Frontal cortex (tissue), 4 donors: ENCODE measurements around the gene UGT2A2. TPM values are rescaled to one million over a fixed set of nuclear protein-coding genes. Genes with fewer than 3 reads are reported as not detected.
"Not testable (repeated sequence)": the region's sequence is repeated elsewhere in the genome, so short reads cannot be mapped to it uniquely, and the experiment has no call there.

Source experiments
- DNase-seq, 2 donors: peaks; one replicate each; pipeline ENCODE4 v3.0.0; 2012; ENCODE audit warnings: low spot score in 2 of 2
- FAIRE-seq: peaks from 2 replicates; lab custom pipeline; 2012; peaks lifted over from hg19 to GRCh38; lab: Jason Lieb, UNC
- total RNA-seq: library from RNA; depleted of rRNA; stranded (reverse); fragments of >200 nt; gene quantifications from one replicate; pipeline ENCODE4 v1.2.3, GENCODE V29; 2014
- donor health status: control.
- donor health status: control.
- donor health status: control.

Gene UGT2A2
- total RNA-seq: not detected

GRCh38 chr4:69639542-69639941, at the start of gene UGT2A2:
Gene UGT2A2, minus strand, starts transcription at chr4:69639642. Its CDS starts 2 bp downstream, at chr4:69639640.
- DNase-seq (no peak), FAIRE-seq (no peak)

DNA sequence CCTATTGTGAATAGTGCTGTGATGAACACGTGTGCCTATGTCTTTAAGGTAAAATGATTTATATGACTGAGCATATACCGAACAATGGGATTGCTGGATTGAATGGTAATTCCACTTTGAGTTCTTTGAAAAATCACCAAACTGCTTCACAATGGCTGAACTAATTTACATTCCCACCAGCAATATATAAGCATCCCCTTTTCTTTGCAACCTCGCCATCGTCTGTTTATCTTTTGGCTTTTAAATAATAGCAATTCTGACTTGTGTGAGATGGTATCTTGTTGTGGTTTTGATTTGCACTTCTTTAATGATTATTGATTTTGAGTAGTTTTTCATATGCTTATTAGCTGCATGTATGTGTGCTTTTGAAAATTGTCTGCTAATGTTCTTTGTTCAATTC, 45.4 kb upstream of the UGT2A2 start:
- FAIRE-seq: no peak
- no peak for DNase-seq

- DNase-seq (no peak), FAIRE-seq (no peak)
Measured at GRCh38 chr4:69668680-69669079, 29.2 kb upstream of the UGT2A2 start.

GRCh38 chr4:69664009-69664408, 24.6 kb upstream of the UGT2A2 start:
- DNase-seq, FAIRE-seq: not testable (repeated sequence)

- not testable (repeated sequence) for DNase-seq, FAIRE-seq
Measured at GRCh38 chr4:69661130-69661803, 21.8 kb upstream of the UGT2A2 start.

GRCh38 chr4:69658133-69658532, 18.7 kb upstream of the UGT2A2 start:
- FAIRE-seq (no peak), DNase-seq (no peak)

DNA sequence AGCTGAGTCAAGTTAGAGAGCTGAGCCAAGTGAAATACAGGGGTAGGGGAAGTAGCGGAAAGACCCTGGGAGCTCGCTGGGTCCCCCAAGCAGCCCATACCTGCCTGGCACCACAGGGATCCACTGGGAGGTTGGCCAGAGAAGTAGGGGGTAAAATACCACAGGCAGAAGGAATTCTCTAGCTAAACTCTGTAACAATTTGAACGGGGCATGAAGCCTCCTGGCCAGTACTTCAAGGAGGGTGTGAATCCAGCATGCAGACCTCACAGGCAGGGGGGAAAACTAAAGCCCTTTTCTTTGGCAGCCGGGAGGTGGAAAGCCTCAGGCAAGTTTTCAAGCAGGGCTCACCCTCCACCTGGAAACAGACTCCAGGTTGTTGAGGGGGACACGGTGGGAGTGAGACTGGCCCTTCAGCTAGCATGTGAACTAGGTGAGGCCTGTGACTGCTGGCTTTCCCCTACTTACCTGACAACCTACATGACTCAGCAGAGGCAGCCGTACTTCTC, 17.3 kb upstream of the UGT2A2 start:
- DNase-seq: no peak

DNA sequence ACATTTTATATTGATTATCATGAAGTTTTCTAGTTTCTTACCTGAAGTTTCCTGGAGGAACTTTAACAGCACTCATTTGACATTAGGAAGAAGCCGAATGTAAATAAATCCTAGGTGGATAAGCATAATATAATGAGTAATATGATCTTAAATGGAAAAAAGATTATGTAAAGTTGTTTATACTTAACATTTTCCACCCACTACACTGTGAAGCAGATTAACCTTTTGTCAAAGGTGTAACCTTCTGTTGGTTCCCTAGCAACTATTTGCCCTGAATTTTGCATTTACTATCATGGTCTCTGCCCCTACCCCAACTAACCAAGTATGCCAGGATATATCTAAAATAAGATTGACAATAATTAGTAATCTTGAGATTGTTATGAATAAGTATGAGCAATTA, 13.7 kb upstream of the UGT2A2 start, which contains the start of gene UGT2A1:
UGT2A1 (minus strand) TSS at position 101 of the 400 bp plus-strand sequence. CDS start 5,603 bp downstream, outside the sequence.
- no peak for DNase-seq
- FAIRE-seq: no peak

More for the DNA sequence above, 17.3 kb upstream of the UGT2A2 start:
- FAIRE-seq: no peak

GRCh38 chr4:69650872-69651271, 11.4 kb upstream of the UGT2A2 start:
- DNase-seq: no peak
- FAIRE-seq: no peak

GRCh38 chr4:69649629-69650028, 10.2 kb upstream of the UGT2A2 start:
- FAIRE-seq (no peak), DNase-seq (no peak)

DNA sequence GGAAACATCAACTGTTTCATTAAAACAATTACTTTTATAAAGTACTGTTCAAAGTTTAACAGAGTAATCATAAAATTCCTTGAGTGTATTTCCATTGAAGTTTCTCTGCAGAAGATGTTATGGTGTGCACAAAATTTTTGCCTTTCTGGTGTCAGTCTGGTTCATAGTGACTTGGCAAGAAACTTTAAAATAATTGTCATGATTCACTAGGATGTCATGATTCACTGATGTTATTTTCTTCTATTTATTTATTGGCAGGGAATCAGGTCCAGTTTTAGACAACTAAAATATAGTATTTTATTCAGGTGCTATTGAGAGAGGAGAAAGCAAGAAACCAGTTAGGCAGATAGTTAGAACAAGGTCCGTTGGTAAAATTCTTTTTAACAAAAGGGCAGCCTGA, 9.8 kb upstream of the UGT2A2 start:
- FAIRE-seq (no peak), DNase-seq (no peak)

DNA sequence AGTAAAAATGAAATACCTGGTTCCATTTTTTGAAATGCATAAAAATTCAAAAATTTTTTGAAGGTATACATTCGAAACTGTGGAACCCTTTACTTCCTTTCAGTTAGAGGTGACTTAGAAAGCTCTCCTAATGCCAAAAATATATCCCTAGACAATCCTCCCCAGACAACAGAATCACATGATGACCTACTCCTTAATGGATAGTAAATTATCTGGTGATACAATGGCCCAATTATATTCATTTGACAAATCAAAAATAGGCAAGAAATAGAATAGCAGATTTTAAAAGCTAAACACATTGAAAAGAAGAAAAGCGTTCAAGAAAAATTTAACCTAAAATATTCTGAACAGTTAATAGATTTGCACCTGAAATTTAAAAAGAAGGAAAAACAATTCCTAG, 3.5 kb upstream of the UGT2A2 start:
- FAIRE-seq (peak; percentile 59), DNase-seq (no peak)

GRCh38 chr4:69640289-69640688, 847 bp upstream of the UGT2A2 start:
- no peak for FAIRE-seq
- DNase-seq: no peak

- DNase-seq: no peak
- FAIRE-seq: no peak
Measured at GRCh38 chr4:69617083-69617694, 22.3 kb downstream of the UGT2A2 start.

GRCh38 chr4:69610484-69610883, 29.0 kb downstream of the UGT2A2 start:
- FAIRE-seq (no peak), DNase-seq (no peak)

- DNase-seq: no peak
- no peak for FAIRE-seq
Measured at GRCh38 chr4:69601065-69601464, 38.4 kb downstream of the UGT2A2 start.

GRCh38 chr4:69600013-69600412, 39.4 kb downstream of the UGT2A2 start:
- FAIRE-seq: no peak
- DNase-seq: no peak

GRCh38 chr4:69594382-69594781, 45.1 kb downstream of the UGT2A2 start:
- DNase-seq: no peak
- FAIRE-seq: no peak

GRCh38 chr4:69591364-69591763, 48.1 kb downstream of the UGT2A2 start:
- FAIRE-seq (no peak), DNase-seq (no peak)

DNA sequence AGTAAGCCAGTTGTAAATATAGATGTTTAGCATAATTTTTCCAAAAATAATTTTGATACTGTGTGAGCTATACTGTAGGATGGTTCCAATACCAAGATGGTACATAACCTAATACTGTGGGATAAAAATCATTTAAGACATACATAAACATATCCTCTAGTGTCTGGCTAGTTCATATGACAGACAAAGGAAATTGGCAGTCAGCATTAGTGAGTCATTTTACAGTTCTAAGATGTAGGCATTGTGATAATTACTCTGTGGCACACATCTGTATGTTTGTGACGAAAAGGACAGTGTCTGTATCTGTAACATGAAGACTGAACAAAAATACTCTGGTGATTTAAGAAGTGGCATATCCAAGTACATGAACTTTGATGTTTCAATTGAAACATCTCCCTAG, 49.6 kb downstream of the UGT2A2 start:
- DNase-seq: no peak
- FAIRE-seq: no peak

DNA sequence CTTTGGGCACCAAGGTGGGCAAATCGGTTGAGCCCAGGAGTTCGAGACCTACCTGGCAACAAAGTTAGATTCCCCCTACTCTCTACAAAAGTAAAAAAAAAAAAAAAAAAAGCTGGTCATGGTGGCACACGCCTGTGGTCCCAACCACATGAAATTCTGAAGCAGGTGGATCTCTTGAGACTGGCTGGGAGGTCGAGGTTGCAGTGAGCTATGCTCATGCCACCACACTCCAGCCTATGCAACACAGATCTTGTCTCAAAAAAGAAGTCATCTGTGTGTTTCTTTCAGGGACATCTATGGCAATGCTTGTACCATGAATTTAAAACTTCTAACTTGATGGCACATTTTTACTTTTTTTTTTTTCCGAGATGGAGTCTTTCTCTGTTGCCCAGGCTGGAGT, 55.3 kb downstream of the UGT2A2 start:
- FAIRE-seq (no peak), DNase-seq (no peak)
